Epithelial cell of esophagus (primary cell): Measurements from ENCODE around the gene AQP5.

Experiments used
- DNase-seq: peaks from one replicate; pipeline ENCODE4 v3.0.0; 2010; ENCODE audit warnings: low read depth
- H3K4me3 ChIP-seq: 2 replicates; pipeline ENCODE4 v1.5.1; 2011; ENCODE audit warnings: mild to moderate bottlenecking, low read length, control low read depth
- TF ChIP-seq, protein P1 (sequence below): IDR thresholded peaks from 2 replicates; pipeline ENCODE4 v1.5.1; 2011; ENCODE audit warnings: low read depth, mild to moderate bottlenecking, low read length, control low read depth, inconsistent platforms; ENCODE audit not compliant: insufficient read depth; ENCODE audit errors: missing control alignments

Gene AQP5

DNA sequence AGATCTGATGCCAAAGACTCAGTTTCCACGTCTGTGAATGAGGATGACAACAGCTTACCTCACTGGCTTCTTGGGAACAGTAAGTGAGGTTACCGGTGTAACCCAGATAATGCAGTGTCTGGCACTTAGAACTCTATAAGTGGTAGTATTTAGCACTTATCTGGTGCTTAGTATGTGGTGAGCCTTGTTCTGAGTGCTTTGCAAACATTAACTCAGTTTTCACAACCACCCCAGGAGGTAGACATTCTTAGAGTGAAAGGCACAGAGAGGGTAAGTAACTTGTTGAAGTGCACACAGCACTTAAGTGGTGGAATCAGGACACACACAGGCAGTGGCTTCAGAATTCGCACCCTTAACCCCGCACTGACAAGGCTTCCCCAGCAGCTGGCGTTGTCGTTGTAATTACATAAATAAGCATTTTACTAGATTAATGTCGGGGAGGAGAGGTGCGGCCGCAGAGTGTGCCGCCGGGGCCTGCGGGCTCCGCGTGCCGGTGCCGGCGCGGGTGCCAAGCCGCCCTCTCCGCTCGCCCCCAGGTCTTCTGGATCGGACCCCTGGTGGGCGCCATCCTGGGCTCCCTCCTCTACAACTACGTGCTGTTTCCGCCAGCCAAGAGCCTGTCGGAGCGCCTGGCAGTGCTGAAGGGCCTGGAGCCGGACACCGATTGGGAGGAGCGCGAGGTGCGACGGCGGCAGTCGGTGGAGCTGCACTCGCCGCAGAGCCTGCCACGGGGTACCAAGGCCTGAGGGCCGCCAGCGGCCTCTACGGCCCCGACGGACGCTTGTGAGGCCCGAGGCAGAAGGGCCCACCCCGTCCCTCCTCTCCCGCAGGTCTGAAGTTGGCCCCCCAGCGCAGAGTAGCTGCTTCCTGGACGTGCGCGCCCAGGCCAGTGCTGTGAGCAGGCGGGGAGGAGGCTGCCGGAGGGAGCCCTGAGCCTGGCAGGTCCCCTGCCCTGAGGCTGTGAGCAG is 6.5 kb upstream of the AQP5 start:
- no peak for DNase-seq
- TF ChIP-seq, protein P1, sequence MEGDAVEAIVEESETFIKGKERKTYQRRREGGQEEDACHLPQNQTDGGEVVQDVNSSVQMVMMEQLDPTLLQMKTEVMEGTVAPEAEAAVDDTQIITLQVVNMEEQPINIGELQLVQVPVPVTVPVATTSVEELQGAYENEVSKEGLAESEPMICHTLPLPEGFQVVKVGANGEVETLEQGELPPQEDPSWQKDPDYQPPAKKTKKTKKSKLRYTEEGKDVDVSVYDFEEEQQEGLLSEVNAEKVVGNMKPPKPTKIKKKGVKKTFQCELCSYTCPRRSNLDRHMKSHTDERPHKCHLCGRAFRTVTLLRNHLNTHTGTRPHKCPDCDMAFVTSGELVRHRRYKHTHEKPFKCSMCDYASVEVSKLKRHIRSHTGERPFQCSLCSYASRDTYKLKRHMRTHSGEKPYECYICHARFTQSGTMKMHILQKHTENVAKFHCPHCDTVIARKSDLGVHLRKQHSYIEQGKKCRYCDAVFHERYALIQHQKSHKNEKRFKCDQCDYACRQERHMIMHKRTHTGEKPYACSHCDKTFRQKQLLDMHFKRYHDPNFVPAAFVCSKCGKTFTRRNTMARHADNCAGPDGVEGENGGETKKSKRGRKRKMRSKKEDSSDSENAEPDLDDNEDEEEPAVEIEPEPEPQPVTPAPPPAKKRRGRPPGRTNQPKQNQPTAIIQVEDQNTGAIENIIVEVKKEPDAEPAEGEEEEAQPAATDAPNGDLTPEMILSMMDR = no peak
- H3K4me3 ChIP-seq = no peak overlapping the region

DNA sequence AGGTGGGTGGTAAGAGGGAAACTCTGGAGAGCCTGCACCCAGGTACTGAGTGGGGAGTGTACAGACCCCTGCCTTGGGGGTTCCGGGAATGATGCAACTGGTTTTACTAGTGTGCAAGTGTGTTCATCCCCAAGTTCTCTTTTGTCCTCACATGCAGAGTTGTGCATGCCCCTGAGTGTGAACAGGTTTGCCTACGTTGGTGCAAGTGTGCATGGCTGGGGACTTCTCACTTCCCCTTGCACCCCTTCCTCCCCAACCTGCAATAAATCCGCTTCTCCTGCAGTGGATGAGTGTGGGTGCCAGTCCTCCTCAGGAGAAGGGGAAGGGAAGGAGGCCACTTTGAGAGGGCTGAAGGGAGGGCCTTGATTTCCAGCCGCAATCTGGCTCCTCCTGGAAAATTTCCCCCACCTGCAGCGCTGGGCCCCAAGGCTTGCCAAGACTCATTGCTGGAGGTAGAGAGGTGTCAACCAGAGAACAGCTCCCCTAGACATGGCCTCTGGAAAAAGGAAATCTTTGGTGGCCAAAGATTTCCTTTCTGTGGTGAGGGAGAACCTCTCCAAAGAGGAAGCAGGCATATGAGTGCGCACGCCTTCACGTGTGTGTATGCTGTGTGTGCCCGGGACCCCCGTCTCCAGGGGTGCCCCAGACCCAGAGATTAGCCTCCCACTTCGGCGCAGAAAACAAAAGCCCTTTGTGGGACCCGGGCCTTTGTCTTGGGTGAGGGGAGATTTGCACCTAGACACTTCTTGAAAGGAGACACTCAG is 5.6 kb upstream of the AQP5 start:
- TF ChIP-seq, protein P1 = no peak
- no peak overlapping the region for H3K4me3 ChIP-seq
- DNase-seq = no peak

DNA sequence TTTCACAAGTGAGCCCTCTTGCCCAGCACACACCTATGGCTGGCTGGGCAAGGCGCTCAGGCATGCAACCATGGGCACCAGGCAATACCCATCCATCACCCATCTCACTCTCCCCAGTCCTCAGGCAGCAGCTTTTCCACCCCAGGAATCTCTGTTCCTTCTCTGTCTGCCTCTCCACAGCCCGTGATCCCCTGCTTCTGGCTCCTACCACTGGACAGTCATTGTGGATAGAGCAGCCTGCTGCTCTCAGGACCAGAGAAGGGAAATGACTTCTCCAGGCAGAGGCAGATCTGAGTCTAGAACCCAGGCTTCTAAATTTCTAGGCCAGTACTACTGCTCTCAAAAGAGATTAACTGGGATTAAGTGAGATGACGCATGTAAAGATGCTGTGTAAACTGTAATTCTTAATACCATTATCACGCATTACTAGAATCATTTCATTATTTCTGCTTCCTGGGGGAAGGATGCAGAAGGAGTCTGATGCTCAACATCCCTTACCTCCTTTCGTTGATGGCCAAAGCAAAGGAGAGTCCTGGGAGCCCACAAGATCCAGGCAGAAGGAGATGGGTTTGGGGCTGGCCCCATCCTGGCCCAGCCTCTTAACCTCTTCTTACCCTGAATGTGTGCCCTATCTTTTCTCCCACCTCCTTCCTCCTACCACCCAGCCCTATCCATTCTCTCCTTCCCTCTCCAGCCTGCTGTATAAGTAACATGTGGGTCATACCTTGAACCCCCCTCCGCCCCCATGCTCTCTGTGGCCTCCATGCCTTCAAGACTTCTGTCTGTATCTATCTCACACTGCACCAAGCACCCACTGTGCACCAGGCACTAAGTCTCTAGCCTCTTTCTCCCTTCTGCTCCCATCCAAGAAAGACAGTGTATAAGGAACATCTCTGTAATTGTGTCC is 4.8 kb upstream of the AQP5 start:
- H3K4me3 ChIP-seq = no peak overlapping the region
- no peak for DNase-seq
- TF ChIP-seq, protein P1 = no peak

DNA sequence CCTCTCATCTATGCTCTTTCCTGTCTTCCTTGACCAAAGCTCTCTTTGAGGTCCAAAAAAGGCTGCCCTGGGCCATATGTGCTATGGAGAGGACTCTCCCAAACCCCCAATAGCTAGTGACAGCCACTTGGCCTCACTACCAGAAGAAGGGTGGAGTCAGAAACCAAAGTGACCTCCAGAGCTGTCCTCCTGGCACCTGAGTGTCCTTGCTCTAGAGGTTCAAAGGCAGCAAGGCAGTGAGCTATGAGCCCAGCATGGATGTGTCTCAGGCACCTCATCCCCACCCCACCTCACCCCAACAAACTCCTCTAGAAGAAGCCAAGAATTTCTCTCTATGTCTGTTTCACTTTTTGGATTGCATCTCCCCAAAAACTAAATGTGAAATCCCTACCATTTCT is 4.1 kb upstream of the AQP5 start:
- no peak overlapping the region for H3K4me3 ChIP-seq
- TF ChIP-seq, protein P1 = no peak
- DNase-seq = no peak

DNA sequence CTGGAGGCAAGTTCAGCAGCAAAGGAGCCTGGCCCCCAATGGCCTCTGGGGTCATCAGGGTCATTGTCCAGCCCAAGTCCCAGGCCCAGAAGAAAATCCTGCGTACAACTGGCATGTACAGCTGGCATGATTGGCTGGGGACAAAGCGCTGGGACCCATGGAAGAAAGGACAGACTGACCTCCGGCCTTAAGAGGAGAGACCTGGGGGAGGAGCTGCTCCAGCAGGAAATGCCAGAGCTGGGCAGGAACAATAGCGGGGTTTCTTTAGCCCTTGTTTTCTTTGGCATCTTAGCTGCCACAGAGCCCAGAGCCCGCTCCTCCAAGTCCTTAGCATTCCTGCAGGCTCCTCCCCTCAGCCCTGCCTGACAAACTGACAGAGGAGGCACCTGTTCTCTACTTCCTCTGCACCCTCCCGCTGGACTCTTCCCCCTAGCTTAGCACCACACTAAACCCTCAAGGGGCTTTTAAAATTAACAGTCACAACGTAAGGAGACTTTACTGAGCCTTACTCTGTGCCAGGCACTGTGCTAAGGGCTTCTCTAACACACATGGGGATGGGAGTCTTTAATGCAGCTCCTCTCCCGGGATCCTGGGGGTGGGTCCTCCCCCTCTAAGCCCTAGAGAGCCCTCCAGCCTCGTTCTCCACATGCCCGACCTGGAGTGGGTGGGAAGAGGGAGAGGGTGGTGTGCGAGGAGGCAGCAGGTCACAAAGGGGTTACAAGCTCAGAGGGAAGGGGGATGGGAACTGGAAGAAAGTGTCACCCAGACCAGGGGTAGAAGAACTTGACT is 1.8 kb upstream of the AQP5 start:
- no peak overlapping the region for H3K4me3 ChIP-seq
- TF ChIP-seq, protein P1 = no peak
- peak; percentile 44 for DNase-seq
